ENCODE measurements around the gene NCOA6. TPM values are rescaled to one million over a fixed set of nuclear protein-coding genes. Genes with fewer than 3 reads are reported as not detected.

NCOA6 gene
- total RNA-seq, 2 experiments from 2014 or later: 14.6 to 16.3 TPM

DNA sequence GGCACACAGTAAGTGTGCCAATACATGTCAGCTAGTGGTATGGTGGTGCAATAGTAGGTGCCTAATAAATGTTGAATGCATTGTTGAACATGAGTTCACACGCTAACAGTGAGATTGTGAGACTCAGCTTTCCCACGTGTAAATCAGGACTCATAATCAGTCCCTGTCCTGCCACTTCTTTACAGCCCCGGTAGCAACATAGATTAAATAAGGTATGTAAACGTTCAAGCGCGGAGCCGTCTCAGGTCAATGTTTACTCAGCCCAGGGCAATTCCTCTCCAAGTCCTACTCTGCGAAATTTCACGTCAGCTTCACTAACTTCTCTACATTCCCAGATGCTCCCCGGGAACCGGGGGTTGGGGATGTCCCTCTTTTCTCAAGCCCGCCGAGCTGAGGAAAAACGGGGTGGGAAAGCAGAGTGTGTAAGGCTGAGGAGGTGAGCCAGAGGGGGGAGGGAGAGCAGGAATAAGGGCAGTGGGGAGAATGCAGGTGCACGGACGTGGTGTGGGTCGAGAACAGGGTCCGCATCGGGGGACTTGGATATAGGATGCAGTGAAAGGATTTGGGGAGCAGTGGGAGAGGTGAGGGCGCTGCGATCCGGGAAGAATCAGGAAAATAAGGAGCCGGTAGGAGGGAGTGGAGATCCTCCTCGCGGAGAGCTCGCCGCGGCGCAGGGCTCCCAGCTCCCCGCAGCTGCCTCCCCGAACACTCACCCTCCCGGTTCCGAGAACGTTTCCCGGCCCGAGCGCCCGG is 121.9 kb downstream of the NCOA6 start:
- peaks cover 34% of the 10 kb centered on the region for H3K4me1 Mint-ChIP-seq (ENCODE audit: low read depth)
- peak overlapping the region; percentile 95 for H3K4me3 Mint-ChIP-seq
- ChIA-PET POLR2A (interaction anchor here (0.7 to 2.5 kb wide), 7 partner anchors 21 to 1251 kb away, joined by 3 to 24 read pairs (median 4); partner anchors contain the start of genes DYNLRB1, ERGIC3, PIGU and SCAND1), CTCF (interaction anchor here (1.0 to 2.0 kb wide), 4 partner anchors 10 to 166 kb away, joined by 3 to 7 read pairs (median 4); partner anchors contain the start of gene PIGU)
- TF ChIP-seq, protein P1, sequence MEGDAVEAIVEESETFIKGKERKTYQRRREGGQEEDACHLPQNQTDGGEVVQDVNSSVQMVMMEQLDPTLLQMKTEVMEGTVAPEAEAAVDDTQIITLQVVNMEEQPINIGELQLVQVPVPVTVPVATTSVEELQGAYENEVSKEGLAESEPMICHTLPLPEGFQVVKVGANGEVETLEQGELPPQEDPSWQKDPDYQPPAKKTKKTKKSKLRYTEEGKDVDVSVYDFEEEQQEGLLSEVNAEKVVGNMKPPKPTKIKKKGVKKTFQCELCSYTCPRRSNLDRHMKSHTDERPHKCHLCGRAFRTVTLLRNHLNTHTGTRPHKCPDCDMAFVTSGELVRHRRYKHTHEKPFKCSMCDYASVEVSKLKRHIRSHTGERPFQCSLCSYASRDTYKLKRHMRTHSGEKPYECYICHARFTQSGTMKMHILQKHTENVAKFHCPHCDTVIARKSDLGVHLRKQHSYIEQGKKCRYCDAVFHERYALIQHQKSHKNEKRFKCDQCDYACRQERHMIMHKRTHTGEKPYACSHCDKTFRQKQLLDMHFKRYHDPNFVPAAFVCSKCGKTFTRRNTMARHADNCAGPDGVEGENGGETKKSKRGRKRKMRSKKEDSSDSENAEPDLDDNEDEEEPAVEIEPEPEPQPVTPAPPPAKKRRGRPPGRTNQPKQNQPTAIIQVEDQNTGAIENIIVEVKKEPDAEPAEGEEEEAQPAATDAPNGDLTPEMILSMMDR (IDR thresholded peaks at IDR 0.05): no peak
- Histone ChIP-seq H3K27ac (ENCODE audit: low read depth in 1 of 2, low read length in 2 of 2) (peak overlapping the region; percentile 52 to 69), H3K27me3 (ENCODE audit: control insufficient read depth in 1 of 2, insufficient read depth in 2 of 2, low read length in 2 of 2) (no peaks in the 10 kb centered on the region), H3K4me1 (ENCODE audit: insufficient read depth, low read length) (peaks cover 25% of the 10 kb centered on the region), H3K36me3 (ENCODE audit: insufficient read depth, low read length) (no peaks in the 10 kb centered on the region), H3K4me3 (ENCODE audit: low read length) (peak overlapping the region; percentile 94), H3K9me3 (ENCODE audit: control insufficient read depth in 1 of 2, insufficient read depth in 1 of 2, low read length in 2 of 2) (no peaks in the 10 kb centered on the region)
- peaks cover 13% of the 10 kb centered on the region for H3K27me3 Mint-ChIP-seq
- peaks cover 14% of the 10 kb centered on the region for H3K36me3 Mint-ChIP-seq (ENCODE audit: low read depth)
- intact Hi-C loops (cut with DNase I, micrococcal nuclease): loop anchor here (1.0 to 10.0 kb wide), 3 partner anchors 26 to 589 kb away; partner anchors contain the start of genes PIGU (in 2 of the 2), EIF2S2 (in 1 of the 2) and MAP1LC3A (in 1 of the 2)
- ATAC-seq (ENCODE audit: poor library complexity) (peak; percentile 7), DNase-seq (peak in 5 of 14 experiments; percentile 6 to 51 (median 25))
- no peaks in the 10 kb centered on the region for H3K9me3 Mint-ChIP-seq
- H3K27ac Mint-ChIP-seq: peak overlapping the region; percentile 94

DNA sequence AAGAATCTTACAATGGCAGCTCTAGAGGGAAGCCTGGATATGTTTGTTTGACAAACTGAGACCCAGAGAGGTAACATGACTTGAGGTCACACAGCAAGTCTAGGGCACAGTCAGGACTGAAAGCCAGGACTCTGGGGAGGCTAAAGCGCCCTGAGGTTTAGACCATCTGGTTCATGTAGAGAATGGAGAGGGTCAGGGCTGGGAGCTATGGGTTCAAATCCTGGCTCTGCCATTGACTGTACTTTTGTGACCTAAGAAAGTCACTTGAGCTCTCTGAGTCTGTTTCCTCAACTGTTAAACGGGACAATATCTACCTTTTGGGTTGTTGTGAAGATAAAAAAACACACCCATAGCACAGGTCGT is 122.4 kb downstream of the NCOA6 start:
- Histone ChIP-seq H3K36me3 (ENCODE audit: insufficient read depth, low read length) (no peaks in the 10 kb centered on the region), H3K4me1 (ENCODE audit: insufficient read depth, low read length) (peaks cover 22% of the 10 kb centered on the region), H3K27ac (ENCODE audit: low read depth in 1 of 2, low read length in 2 of 2) (no peak overlapping the region), H3K4me3 (ENCODE audit: low read length) (peak overlapping the region; percentile 94), H3K27me3 (ENCODE audit: control insufficient read depth in 1 of 2, insufficient read depth in 2 of 2, low read length in 2 of 2) (no peaks in the 10 kb centered on the region), H3K9me3 (ENCODE audit: control insufficient read depth in 1 of 2, insufficient read depth in 1 of 2, low read length in 2 of 2) (no peaks in the 10 kb centered on the region)
- ATAC-seq (ENCODE audit: poor library complexity) (no peak), DNase-seq (no peak)
- intact Hi-C loops (cut with DNase I, micrococcal nuclease): loop anchor here (5.0 to 10.0 kb wide), 2 partner anchors 146 to 588 kb away; partner anchors contain the start of genes EIF2S2 (in 1 of the 2) and MAP1LC3A (in 1 of the 2)
- H3K27ac Mint-ChIP-seq: peak overlapping the region; percentile 94
- H3K4me1 Mint-ChIP-seq (ENCODE audit: low read depth): peaks cover 29% of the 10 kb centered on the region
- CTCF ChIA-PET: interaction anchor here (1.0 to 2.0 kb wide), 3 partner anchors 26 to 166 kb away, joined by 3 to 7 read pairs (median 4); partner anchors contain the start of gene PIGU
- H3K36me3 Mint-ChIP-seq (ENCODE audit: low read depth): peaks cover 14% of the 10 kb centered on the region
- H3K27me3 Mint-ChIP-seq: peaks cover 13% of the 10 kb centered on the region
- TF ChIP-seq, protein P1 (IDR thresholded peaks at IDR 0.05): no peak
- no peaks in the 10 kb centered on the region for H3K9me3 Mint-ChIP-seq
- POLR2A ChIA-PET: interaction anchor here (1.6 to 2.5 kb wide), 2 partner anchors 21 to 25 kb away, joined by 3 to 24 read pairs; partner anchors contain the start of gene PIGU
- peak overlapping the region; percentile 95 for H3K4me3 Mint-ChIP-seq

DNA sequence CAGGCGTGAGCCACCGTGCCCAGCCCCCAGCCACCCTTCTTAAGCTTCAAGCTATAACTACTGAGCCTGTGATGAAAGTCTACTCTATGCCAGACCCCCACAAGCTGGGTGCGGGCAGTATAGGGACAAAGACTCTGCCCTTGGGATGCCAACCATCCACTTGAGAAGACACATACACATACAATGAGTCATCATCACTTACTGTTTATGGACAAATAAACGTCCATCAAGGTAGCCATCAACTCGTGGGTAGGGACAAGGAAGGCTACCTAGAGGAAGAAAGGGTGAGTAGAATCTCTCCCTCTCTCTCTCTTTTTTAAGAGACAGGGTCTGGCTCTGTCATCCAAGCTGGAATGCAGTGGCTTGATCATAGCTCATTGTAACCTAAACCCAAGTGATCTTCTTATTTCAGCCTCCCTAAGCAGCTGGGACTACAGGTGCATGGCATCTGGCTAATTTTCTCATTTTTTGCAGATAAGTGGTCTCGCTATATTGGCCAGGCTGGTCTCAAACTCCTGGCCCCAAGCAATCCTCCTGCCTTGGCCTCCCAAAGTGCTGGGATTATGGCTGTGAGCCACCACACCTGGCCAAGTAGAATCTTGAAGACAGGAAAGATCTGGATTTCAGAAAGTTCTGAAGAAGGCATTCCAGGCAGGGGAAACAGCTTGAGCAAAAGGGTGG is 123.9 kb downstream of the NCOA6 start:
- intact Hi-C loops (cut with DNase I, micrococcal nuclease): loop anchor here (5.0 to 10.0 kb wide), 2 partner anchors 144 to 587 kb away; partner anchors contain the start of genes EIF2S2 (in 1 of the 2) and MAP1LC3A (in 1 of the 2)
- H3K27me3 ChIP-seq (ENCODE audit: control insufficient read depth in 1 of 2, insufficient read depth in 2 of 2, low read length in 2 of 2): no peaks in the 10 kb centered on the region
- H3K27me3 Mint-ChIP-seq: peaks cover 13% of the 10 kb centered on the region
- no peak for DNase-seq
- TF ChIP-seq, protein P1 (IDR thresholded peaks at IDR 0.05): no peak
- peak overlapping the region; percentile 94 for H3K27ac Mint-ChIP-seq
- peaks cover 28% of the 10 kb centered on the region for H3K4me1 Mint-ChIP-seq (ENCODE audit: low read depth)
- no peak overlapping the region for H3K4me3 ChIP-seq (ENCODE audit: low read length)
- no peak overlapping the region for H3K27ac ChIP-seq (ENCODE audit: low read depth in 1 of 2, low read length in 2 of 2)
- H3K4me3 Mint-ChIP-seq: peak overlapping the region; percentile 95
- peaks cover 22% of the 10 kb centered on the region for H3K4me1 ChIP-seq (ENCODE audit: insufficient read depth, low read length)
- H3K36me3 Mint-ChIP-seq (ENCODE audit: low read depth): peaks cover 14% of the 10 kb centered on the region
- H3K9me3 ChIP-seq (ENCODE audit: control insufficient read depth in 1 of 2, insufficient read depth in 1 of 2, low read length in 2 of 2): no peaks in the 10 kb centered on the region
- no peaks in the 10 kb centered on the region for H3K9me3 Mint-ChIP-seq
- POLR2A ChIA-PET: no interaction called here
- no peaks in the 10 kb centered on the region for H3K36me3 ChIP-seq (ENCODE audit: insufficient read depth, low read length)
- no peak for ATAC-seq (ENCODE audit: poor library complexity)
- CTCF ChIA-PET: no interaction called here

All from CD4-positive, alpha-beta T cell (primary cell).